ENCODE results near the gene HSPBAP1.
"Not testable (repeated sequence)": the region's sequence is repeated elsewhere in the genome, so short reads cannot be mapped to it uniquely, and the experiment has no call there.

Gene HSPBAP1

GRCh38 chr3:122732682-122733525 is 60.7 kb downstream of the HSPBAP1 start:
- not testable (repeated sequence) for DNase-seq

GRCh38 chr3:122730240-122730639 is 63.4 kb downstream of the HSPBAP1 start:
- no peak for DNase-seq

GRCh38 chr3:122728756-122729514 is 64.7 kb downstream of the HSPBAP1 start:
- no peak for DNase-seq

GRCh38 chr3:122728186-122728585 is 65.4 kb downstream of the HSPBAP1 start:
- DNase-seq: no peak

DNA sequence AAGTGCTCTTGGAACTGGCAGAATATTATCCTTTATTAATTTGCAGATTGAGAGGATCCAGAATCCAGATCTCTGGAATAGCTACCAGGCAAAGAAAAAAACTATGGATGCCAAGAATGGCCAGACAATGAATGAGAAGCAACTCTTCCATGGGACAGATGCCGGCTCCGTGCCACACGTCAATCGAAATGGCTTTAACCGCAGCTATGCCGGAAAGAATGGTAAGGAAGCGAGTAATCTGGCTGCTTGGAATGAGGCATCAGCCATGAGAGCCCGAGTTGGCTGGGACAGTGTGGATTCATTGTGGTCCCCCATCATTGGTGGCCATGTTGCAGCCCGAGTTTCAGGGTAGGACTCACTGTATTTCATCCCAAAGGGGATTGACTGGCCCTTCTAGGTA is 65.9 kb downstream of the HSPBAP1 start:
- DNase-seq: no peak

- no peak for DNase-seq
Measured at GRCh38 chr3:122727294-122727693, 66.3 kb downstream of the HSPBAP1 start.

GRCh38 chr3:122725106-122725505 is 68.5 kb downstream of the HSPBAP1 start:
- DNase-seq: no peak

GRCh38 chr3:122719273-122719921 is 74.2 kb downstream of the HSPBAP1 start:
- no peak for DNase-seq

DNA sequence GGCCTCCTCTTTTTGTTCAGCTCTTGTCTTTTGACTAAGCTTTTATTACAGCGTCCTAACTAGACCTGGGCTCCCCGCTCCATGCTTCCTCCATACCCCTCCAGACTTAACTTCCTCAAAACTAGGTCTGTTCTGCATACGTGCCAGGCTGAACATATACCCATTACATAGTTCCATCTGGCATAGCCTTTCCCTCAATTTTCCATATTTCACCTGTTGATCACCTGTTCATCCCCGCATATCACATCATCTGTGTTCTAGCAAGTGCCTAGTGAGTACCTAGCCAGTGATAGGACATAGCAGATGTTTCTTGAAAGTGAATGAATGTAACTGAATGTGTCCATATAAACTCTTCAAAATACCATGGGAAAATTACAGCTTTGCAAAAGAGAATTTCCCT is 77.0 kb downstream of the HSPBAP1 start:
- no peak for DNase-seq

DNA sequence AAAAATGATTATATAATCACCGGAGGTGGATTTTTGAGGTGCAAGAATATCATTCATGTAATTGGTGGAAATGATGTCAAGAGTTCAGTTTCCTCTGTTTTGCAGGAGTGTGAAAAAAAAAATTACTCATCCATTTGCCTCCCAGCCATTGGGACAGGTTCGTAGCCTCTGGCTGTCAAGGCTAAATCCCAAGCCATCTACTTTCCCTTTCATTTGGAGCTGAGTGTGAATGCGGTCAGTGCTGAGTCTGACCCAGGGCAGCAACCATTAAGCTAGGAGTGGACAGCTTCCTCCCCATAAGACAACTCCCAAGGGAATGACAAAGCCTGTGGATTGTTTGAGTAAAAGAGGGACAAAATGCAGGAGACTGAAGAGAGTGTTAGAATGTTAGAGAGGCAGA is 79.4 kb downstream of the HSPBAP1 start:
- no peak for DNase-seq

DNA sequence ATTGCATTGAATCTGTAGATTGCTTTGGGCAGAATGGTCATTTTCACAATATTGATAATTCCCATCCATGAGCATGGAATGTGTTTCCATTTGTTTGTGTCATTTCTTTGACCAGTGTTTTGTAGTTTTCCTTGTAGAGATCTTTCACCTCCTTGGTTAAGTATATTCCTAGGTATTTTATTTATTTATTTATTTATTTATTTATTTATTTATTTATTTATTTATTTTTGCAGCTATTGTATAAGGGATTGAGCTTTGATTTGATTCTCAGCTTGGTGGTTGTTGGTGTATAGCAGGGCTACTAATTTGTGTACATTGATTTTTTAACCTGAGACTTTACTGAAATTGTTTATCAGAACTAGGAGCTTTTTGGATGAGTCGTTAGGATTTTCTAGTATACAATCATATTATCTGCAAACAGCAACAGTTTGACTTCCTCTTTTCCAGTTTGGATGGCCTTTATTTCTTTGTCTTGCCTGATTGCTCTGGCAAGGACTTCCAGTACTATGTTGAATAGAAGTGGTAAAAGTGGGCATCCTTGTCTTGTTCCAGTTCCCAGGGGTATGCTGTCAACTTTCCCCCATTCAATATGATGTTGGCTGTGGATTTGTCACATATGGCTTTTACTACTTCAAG is 82.9 kb downstream of the HSPBAP1 start:
- not testable (repeated sequence) for DNase-seq

DNA sequence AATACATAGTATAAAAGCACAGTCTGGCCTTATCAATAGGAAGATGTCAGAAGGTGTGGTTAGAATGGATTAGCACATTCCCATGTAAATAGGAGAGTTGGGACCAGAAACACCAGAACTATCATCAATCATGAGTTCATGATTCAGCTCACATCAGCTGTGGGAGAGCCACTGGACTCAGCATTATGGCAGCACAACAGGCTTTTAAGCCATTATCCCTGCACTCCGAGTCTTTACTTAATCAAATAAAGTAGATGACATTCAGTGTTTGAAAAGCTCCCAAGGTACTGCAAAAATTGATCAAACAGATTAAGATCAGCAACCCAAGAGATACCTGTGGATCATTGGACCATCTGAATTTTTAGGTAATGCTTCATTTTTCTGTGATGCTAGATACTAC is 88.3 kb downstream of the HSPBAP1 start:
- no peak for DNase-seq

DNA sequence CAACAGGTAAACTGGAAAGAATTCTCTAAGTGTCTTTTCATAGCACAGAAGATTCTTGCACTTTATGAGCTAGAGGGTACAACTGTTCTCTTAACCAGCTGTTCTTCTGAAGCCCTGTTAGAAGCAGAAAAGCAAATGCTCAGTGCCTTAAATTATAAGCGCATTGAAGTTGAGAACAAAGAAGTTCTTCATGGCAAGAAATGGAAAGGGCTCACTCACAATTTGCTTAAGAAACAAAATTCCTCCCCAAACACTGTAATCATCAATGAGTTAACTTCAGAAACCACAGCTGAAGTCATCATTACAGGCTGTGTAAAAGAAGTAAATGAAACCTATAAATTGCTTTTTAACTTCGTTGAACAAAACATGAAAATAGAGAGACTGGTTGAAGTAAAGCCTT is 93.4 kb downstream of the HSPBAP1 start:
- DNase-seq: no peak

- DNase-seq: no peak
Measured at GRCh38 chr3:122697952-122698620, 95.5 kb downstream of the HSPBAP1 start.

DNA sequence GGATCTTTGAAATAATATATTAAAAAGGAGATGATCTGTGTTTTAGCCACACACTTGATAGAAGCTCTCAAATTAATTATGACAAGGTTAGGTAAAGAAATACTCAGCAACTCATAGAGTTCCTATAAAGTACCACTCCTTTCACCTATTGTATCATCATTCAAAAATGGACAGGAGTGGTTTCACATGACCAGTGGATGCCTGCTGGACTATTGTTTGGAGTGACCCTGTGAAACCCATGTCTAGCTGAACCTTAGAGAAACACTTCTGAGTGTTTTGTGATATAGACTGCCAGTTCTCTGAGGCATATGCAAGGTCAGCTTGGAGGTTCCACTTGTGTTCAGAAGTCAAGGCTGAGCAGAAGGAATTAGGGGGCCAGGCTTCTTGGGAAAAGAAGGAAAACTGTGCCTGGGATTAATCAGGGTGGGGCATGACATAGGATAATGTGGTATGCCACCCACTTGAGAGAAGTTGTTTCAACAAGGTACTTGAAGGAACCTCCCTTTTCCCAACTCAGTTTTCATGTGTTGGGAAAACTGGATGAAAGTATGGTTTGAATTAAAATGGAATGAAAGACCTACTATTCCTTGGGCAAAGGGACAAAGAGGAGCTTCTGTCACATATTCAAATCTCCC is 97.6 kb downstream of the HSPBAP1 start:
- no peak for DNase-seq

DNA sequence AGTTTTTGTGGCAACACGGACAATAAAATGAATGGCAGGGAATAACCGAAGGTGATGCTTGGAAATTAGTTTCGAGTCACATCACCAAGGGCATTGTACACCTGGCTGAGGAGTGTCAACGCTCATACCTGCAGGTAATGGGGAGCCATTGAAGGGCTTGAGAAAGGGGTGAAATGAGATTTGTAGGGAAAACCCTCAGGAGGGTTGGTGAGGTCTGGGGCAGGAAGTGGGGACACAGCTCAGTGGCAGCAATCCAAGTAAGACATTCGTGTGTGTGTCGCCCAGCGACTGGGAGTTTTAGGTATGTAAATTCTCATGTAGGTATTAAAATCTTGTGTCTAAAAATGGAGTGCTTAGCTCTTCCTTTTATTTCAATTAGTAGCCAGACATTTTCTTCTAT is 98.7 kb downstream of the HSPBAP1 start:
- DNase-seq: no peak

DNA sequence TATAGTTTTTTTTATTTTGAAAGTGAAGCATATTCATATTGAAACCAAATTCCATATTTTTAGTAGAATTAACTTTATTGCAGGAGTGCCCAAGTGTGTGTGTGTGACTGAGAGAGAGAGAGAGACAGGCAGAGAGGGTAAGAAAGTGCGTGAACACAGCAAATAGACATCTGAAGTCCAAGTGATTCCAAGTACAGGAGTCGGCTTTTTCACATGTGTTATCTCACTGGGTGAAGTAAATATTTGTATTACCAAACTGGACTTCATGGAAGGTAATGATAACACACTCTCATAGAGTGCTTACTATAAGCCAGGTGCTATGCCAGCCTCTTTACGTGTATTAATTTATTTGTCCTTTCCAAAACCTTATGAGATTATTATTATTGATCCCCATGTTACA is 101.0 kb downstream of the HSPBAP1 start:
- no peak for DNase-seq

- no peak for DNase-seq
Measured at GRCh38 chr3:122691195-122691594, 102.4 kb downstream of the HSPBAP1 start.

- no peak for DNase-seq
Measured at GRCh38 chr3:122690096-122690495, 103.5 kb downstream of the HSPBAP1 start.
